Measurements from ENCODE around the gene ARHGAP22.

ARHGAP22 gene

GRCh38 chr10:48508791-48509772 is 95.8 kb downstream of the ARHGAP22 start:
- Histone ChIP-seq H3K27me3 (ENCODE audit: insufficient read depth, poor library complexity, severe bottlenecking) (no peaks in the 10 kb centered on the region), H3K27ac (replicated peaks) (no peak overlapping the region), H3K4me3 (replicated peaks; ENCODE audit: insufficient read depth, low read length) (no peak overlapping the region)
- TF ChIP-seq GABPA (IDR thresholded peaks at IDR 0.05; ENCODE audit: low read depth) (no peak), POLR2AphosphoS5 (IDR thresholded peaks at IDR 0.05; ENCODE audit: low read depth) (no peak), SPI1 (IDR thresholded peaks at IDR 0.05; ENCODE audit: borderline replicate concordance, low read depth) (no peak), REST (IDR thresholded peaks at IDR 0.05; ENCODE audit: insufficient replicate concordance, low read depth) (no peak), CTCF (IDR thresholded peaks at IDR 0.05; ENCODE audit: insufficient read depth, low read length) (no peak)
- DNase-seq (ENCODE audit: low read depth in 1 of 2, low spot score in 1 of 2): no peak

GRCh38 chr10:48507933-48508790 is 96.7 kb downstream of the ARHGAP22 start:
- H3K27ac ChIP-seq (replicated peaks): no peak overlapping the region
- H3K4me3 ChIP-seq (replicated peaks; ENCODE audit: insufficient read depth, low read length): no peak overlapping the region
- TF ChIP-seq SPI1 (IDR thresholded peaks at IDR 0.05; ENCODE audit: borderline replicate concordance, low read depth): peak; percentile 28; the same call in 1 of the 2 replicates
- TF ChIP-seq REST (IDR thresholded peaks at IDR 0.05; ENCODE audit: insufficient replicate concordance, low read depth): no peak
- no peak for TF ChIP-seq GABPA (IDR thresholded peaks at IDR 0.05; ENCODE audit: low read depth)
- TF ChIP-seq CTCF (IDR thresholded peaks at IDR 0.05; ENCODE audit: insufficient read depth, low read length): no peak
- no peak for TF ChIP-seq POLR2AphosphoS5 (IDR thresholded peaks at IDR 0.05; ENCODE audit: low read depth)
- no peaks in the 10 kb centered on the region for H3K27me3 ChIP-seq (ENCODE audit: insufficient read depth, poor library complexity, severe bottlenecking)
- no peak for DNase-seq (ENCODE audit: low read depth in 1 of 2, low spot score in 1 of 2)

GRCh38 chr10:48507494-48507893 is 97.4 kb downstream of the ARHGAP22 start:
- no peak overlapping the region for H3K27ac ChIP-seq (replicated peaks)
- no peaks in the 10 kb centered on the region for H3K27me3 ChIP-seq (ENCODE audit: insufficient read depth, poor library complexity, severe bottlenecking)
- DNase-seq (ENCODE audit: low read depth in 1 of 2, low spot score in 1 of 2): no peak
- no peak overlapping the region for H3K4me3 ChIP-seq (replicated peaks; ENCODE audit: insufficient read depth, low read length)
- TF ChIP-seq POLR2AphosphoS5 (IDR thresholded peaks at IDR 0.05; ENCODE audit: low read depth) (no peak), CTCF (IDR thresholded peaks at IDR 0.05; ENCODE audit: insufficient read depth, low read length) (no peak), SPI1 (IDR thresholded peaks at IDR 0.05; ENCODE audit: borderline replicate concordance, low read depth) (no peak), REST (IDR thresholded peaks at IDR 0.05; ENCODE audit: insufficient replicate concordance, low read depth) (no peak), GABPA (IDR thresholded peaks at IDR 0.05; ENCODE audit: low read depth) (no peak)
